ENCODE measurements around the gene TEX2. TPM values are rescaled to one million over a fixed set of nuclear protein-coding genes. Genes with fewer than 3 reads are reported as not detected.
"Not testable (repeated sequence)": the region's sequence is repeated elsewhere in the genome, so short reads cannot be mapped to it uniquely, and the experiment has no call there.

The TEX2 gene
- total and polyA plus RNA-seq, 7 donors, result 4.6 to 50.7 (median 39.3) TPM

DNA sequence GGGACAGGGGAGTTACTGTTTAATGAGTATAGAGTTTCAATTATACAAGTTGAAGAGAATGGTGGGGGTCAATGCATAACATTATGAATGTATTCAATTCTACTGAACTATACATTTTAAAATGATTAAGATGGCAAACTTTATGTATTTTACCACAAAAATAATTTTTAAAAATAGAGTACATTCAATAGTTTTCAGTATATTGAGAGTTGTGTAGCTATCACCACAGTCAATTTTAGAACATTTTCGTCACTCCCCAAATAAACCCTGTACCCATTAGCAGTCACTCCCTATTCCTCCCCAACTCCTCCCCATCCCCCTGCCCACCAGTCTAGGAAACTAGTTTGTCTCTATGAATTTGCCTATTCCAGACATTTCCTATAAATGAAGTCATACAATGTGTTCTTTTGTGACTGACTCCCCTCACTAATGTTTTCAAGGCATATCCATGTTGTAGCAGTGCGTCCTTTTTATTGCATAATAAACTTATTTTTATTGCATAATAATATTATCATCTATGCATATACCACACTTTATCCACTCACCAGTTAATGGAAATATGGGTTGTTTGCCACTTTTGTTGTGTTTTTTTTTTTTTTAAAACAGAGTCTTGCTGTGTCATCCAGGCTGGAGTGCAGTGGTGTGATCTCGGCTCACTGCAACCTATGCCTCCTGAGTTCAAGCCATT is 80.6 kb downstream of the TEX2 start:
- H3K9me3 ChIP-seq, result no peaks in the 10 kb centered on the region
- no peak for DNase-seq
- H3K36me3 ChIP-seq, result peaks cover 0 to 6% (median 2%) of the 10 kb centered on the region in 4 donors
- 87 to 88% methylated on average over 3 of the region's 3 CpGs for WGBS, 2 donors
- H3K4me3 ChIP-seq, result no peak overlapping the region
- peaks cover 0 to 24% (median 13%) of the 10 kb centered on the region in 4 donors for H3K4me1 ChIP-seq
- TF ChIP-seq, protein P1, sequence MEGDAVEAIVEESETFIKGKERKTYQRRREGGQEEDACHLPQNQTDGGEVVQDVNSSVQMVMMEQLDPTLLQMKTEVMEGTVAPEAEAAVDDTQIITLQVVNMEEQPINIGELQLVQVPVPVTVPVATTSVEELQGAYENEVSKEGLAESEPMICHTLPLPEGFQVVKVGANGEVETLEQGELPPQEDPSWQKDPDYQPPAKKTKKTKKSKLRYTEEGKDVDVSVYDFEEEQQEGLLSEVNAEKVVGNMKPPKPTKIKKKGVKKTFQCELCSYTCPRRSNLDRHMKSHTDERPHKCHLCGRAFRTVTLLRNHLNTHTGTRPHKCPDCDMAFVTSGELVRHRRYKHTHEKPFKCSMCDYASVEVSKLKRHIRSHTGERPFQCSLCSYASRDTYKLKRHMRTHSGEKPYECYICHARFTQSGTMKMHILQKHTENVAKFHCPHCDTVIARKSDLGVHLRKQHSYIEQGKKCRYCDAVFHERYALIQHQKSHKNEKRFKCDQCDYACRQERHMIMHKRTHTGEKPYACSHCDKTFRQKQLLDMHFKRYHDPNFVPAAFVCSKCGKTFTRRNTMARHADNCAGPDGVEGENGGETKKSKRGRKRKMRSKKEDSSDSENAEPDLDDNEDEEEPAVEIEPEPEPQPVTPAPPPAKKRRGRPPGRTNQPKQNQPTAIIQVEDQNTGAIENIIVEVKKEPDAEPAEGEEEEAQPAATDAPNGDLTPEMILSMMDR (IDR thresholded peaks at IDR 0.05), result no peak
- no peak for TF ChIP-seq POLR2A (IDR thresholded peaks at IDR 0.05)
- no peak for TF ChIP-seq POLR2AphosphoS5 (IDR thresholded peaks at IDR 0.05)
- TF ChIP-seq EP300 (IDR thresholded peaks at IDR 0.05), result no peak
- no peaks in the 10 kb centered on the region for H3K27me3 ChIP-seq
- intact Hi-C loops (cut with DNase I), result no loop called here
- no peak overlapping the region for H3K27ac ChIP-seq

DNA sequence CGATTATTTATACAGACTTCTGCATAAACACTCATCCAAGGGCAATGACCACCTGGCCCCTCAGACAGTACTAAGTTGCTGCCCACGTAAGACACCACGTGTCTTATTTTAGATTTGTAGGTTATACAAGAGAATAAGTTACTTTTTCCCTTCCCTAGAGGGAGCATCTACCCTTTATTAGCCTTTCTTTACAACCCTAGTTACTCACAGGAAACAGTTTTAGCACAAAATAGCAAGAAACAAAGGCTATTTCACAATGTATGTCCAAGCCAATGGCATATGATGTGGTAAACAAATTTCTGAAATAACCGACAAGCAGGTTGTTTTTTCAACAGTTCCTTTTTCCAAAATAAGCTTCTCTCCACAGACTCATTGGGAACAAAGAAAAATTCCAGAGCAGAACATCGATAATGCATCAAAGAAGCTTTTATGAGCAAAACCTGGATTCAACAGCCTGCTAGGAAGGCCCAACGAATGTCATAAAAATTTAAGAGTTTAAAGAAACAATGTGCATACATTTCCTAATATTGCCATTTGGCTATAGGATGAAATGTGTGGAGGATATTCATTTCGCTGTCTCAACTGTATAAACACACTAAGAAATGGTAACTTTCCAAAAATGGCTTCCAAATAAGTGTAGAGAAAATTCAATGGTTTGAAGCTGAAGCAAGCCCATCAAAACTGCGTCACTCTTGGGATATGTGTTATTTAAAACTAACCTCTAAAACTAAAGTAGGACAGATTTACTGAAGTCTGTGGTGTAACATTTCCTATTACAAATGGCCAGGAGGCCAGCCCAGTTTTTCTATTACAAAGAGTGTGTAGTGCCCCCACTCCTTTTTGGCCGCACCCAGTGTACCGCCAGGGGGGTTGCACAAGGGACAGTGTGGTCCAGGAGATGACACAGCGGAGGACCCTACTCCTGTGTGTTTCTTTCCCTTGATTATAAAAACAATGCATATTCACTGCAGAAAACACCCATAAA is 82.7 kb downstream of the TEX2 start:
- peak in 3 of 4 donors; percentile 9 to 52 (median 40) for TF ChIP-seq POLR2AphosphoS5 (IDR thresholded peaks at IDR 0.05)
- TF ChIP-seq, protein P1 (IDR thresholded peaks at IDR 0.05), result peak in 1 of 4 experiments; percentile 18
- TF ChIP-seq EP300 (IDR thresholded peaks at IDR 0.05), result peak in 1 of 4 donors; percentile 14
- no peak for TF ChIP-seq POLR2A (IDR thresholded peaks at IDR 0.05)
- DNase-seq, result peak; percentile 91
- 72 to 81% methylated on average over 11 of the region's 11 CpGs for WGBS, 2 donors
- Histone ChIP-seq H3K27me3 (no peaks in the 10 kb centered on the region), H3K36me3 (peaks cover 0 to 15% (median 0%) of the 10 kb centered on the region in 4 donors), H3K27ac (peak overlapping the region; percentile 21 to 64 (median 40)), H3K4me3 (no peak overlapping the region), H3K4me1 (peaks cover 0 to 29% (median 20%) of the 10 kb centered on the region in 4 donors), H3K9me3 (no peaks in the 10 kb centered on the region)
- intact Hi-C loops (cut with DNase I), result no loop called here

DNA sequence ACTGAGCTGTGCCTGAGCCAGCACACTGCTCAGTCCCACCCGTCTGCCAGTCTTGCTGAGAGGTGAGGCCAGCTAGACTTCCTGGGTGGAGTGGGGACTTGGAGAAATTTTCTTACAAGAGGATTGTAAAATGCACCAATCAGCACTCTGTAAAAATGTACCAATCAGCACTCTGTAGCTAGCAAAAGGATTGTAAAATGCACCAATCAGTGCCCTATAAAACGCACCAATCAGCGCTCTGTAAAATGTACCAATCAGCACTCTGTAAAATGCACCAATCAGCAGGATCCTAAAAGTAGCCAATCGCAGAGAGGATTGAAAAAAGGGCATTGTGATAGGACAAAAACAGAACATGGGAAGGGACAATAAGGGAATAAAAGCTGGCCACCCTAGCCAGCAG is 84.0 kb downstream of the TEX2 start:
- intact Hi-C loops (cut with DNase I); DNase-seq; H3K9me3 ChIP-seq; H3K27me3 ChIP-seq; H3K4me3 ChIP-seq: not testable (repeated sequence)
- H3K4me1 ChIP-seq, result peaks cover 0 to 29% (median 20%) of the 10 kb centered on the region in 4 donors
- H3K27ac ChIP-seq, result peak overlapping the region in 1 of 4 donors; percentile 64
- WGBS, 2 donors, result 47% methylated on average over 4 of the region's 4 CpGs
- H3K36me3 ChIP-seq, result peaks cover 0 to 23% (median 0%) of the 10 kb centered on the region in 4 donors

DNA sequence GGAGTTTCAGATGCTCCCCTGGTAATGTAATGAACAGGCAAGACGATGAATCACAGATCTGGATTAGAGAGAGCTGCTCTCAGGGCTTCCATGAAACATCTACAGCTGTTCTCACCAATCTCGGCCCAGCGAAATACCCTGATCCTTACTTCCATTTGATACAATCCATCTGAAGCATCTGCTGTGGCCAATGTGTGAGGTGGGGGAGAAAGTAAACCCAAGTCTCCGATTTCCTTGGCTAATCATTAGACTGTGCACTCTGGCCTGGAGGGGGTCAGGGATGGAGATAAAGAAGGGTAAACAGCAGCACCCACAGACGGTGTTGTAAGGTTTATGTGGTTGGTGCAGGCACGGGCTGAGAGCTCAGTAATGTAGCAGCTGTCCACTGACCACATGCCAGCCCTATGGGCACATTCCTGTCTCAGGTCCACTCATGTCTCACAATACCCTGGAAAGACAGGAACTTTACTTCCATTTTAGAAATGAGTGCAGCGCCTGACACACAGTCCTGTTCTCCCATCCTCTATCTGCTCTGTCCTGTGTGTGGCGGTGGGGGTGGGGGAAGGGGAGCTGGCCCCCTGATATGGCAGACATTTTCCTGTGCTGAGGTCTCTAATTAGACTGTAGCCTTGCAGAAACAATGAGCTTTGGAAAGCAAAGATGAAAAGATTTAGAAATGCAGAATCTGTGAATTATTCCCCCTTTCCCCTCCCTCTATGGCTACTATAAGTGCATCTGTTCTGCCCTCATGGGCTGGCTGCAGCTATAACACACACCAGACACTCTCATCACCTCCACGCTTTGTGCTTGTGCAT is 84.8 kb downstream of the TEX2 start:
- intact Hi-C loops (cut with DNase I), result no loop called here
- Histone ChIP-seq H3K36me3 (peaks cover 0 to 31% (median 0%) of the 10 kb centered on the region in 4 donors), H3K9me3 (no peaks in the 10 kb centered on the region), H3K4me3 (no peak overlapping the region), H3K4me1 (peaks cover 0 to 29% (median 20%) of the 10 kb centered on the region in 4 donors), H3K27me3 (no peaks in the 10 kb centered on the region), H3K27ac (no peak overlapping the region)
- TF ChIP-seq POLR2A (IDR thresholded peaks at IDR 0.05) (no peak), EP300 (IDR thresholded peaks at IDR 0.05) (no peak), POLR2AphosphoS5 (IDR thresholded peaks at IDR 0.05) (no peak)
- TF ChIP-seq, protein P1 (IDR thresholded peaks at IDR 0.05), result no peak
- DNase-seq, result no peak
- 68 to 77% methylated on average over 9 of the region's 9 CpGs for WGBS, 2 donors

Data from sigmoid colon (tissue), 7 donors.